GM12878 (cell line): Measurements from ENCODE around the gene MCEE. TPM values are rescaled to one million over a fixed set of nuclear protein-coding genes. Genes with fewer than 3 reads are reported as not detected.

Source experiments
- E2F8 ChIP-seq: fragments of 450-650 bp; IDR thresholded peaks from 2 replicates; pipeline ENCODE4 v1.6.1; 2018; ENCODE audit warnings: mild to moderate bottlenecking, low read depth, moderate library complexity; ENCODE audit not compliant: partially characterized antibody
- EED ChIP-seq: sonication (generic); IDR thresholded peaks from 2 replicates; pipeline ENCODE4 v1.6.1; 2016; ENCODE audit warnings: antibody characterized with exemption, low read depth
- GATAD2B ChIP-seq: fragments of 450-650 bp; conservative IDR thresholded peaks from 2 replicates; pipeline ENCODE4 v1.6.1; 2017; ENCODE audit warnings: low read depth, mild to moderate bottlenecking, moderate library complexity
- JUNB ChIP-seq: IDR thresholded peaks from 2 replicates; pipeline ENCODE4 v1.6.1; 2016; ENCODE audit warnings: antibody characterized with exemption, mild to moderate bottlenecking
- KLF5 ChIP-seq: fragments of 450-650 bp; IDR thresholded peaks from 2 replicates; pipeline ENCODE4 v1.6.1; 2014; ENCODE audit warnings: mild to moderate bottlenecking; ENCODE audit not compliant: partially characterized antibody
- MEF2A ChIP-seq: IDR thresholded peaks from 2 replicates; pipeline ENCODE4 v1.6.1; 2011; ENCODE audit warnings: low read depth, mild to moderate bottlenecking, low read length, moderate library complexity; ENCODE audit not compliant: insufficient read depth
- MYB ChIP-seq: fragments of 150-350 bp; IDR thresholded peaks from 2 replicates; pipeline ENCODE4 v1.6.1; 2014; ENCODE audit warnings: mild to moderate bottlenecking, low read depth, low read length, borderline replicate concordance
- RAD21 ChIP-seq: IDR thresholded peaks from 2 replicates; pipeline ENCODE4 v1.6.1; 2011; ENCODE audit warnings: mild to moderate bottlenecking, low read depth, low read length, moderate library complexity; ENCODE audit not compliant: insufficient read depth
- RCOR1 ChIP-seq: conservative IDR thresholded peaks from 2 replicates; pipeline ENCODE4 v1.6.1; 2012; ENCODE audit warnings: low read depth, low read length, improper control_type of control experiment
- RELA ChIP-seq: fragments of 450-650 bp; IDR thresholded peaks from 2 replicates; pipeline ENCODE4 v1.8.0; 2014; ENCODE audit warnings: borderline replicate concordance; ENCODE audit not compliant: partially characterized antibody
- RELB ChIP-seq: fragments of 450-650 bp; IDR thresholded peaks from 2 replicates; pipeline ENCODE4 v1.6.1; 2017; ENCODE audit warnings: low read depth, mild to moderate bottlenecking, moderate library complexity
- SUZ12 ChIP-seq: fragments of 200-600 bp; sonication (generic); IDR thresholded peaks from one replicate; pipeline ENCODE4 v1.6.1; 2018; ENCODE audit warnings: antibody characterized with exemption, mild to moderate bottlenecking; ENCODE audit not compliant: unreplicated experiment
- USF2 ChIP-seq: IDR thresholded peaks from 2 replicates; pipeline ENCODE4 v1.6.1; 2011; ENCODE audit warnings: low read depth, low read length, improper control_type of control experiment, borderline replicate concordance
- ZBTB4 ChIP-seq: fragments of 450-650 bp; formaldehyde crosslinking; IDR thresholded peaks from 2 replicates; pipeline ENCODE4 v1.4.0; 2022; ENCODE audit warnings: mild to moderate bottlenecking, moderate library complexity
- ZSCAN29 ChIP-seq: fragments of 450-650 bp; IDR thresholded peaks from 2 replicates; pipeline ENCODE4 v1.6.1; 2017; ENCODE audit warnings: mild to moderate bottlenecking, moderate library complexity
- polyA plus RNA-seq, 11 experiments: library from polyadenylated mRNA; depleted of rRNA in 4 of 11; unstranded in 6 of 11; stranded (reverse) in 5 of 11; fragments of >200 nt; fragmentation: Nextera tagmentation in 4 of 11; fragmentation: Illumina TruSeq in 1 of 11; extraction: Ambion mirVana in 4 of 11; extraction: Trizol in 1 of 11; gene quantifications; 1 replicate in 1 of 11; 2 replicates in 10 of 11; pipeline versions ENCODE4 v1.2.1 to v1.2.3, GENCODE V29; 2011 to 2016; ENCODE audit warnings: inconsistent platforms in 2 of 11, missing spikeins in 2 of 11, low read depth in 1 of 11
- total RNA-seq, 4 experiments: library from RNA; depleted of rRNA in 3 of 4; stranded (reverse); fragments of >200 nt in 3 of 4; fragmentation: Illumina TruSeq in 1 of 4; extraction: Trizol in 1 of 4; gene quantifications; 2 replicates each; pipeline versions ENCODE4 v1.2.1 to v1.2.3, GENCODE V29; 2013 to 2021
- TF ChIP-seq, protein P1 (sequence below): IDR thresholded peaks from 2 replicates; pipeline ENCODE4 v1.6.1; 2012; ENCODE audit warnings: low read length, inconsistent platforms
- TF ChIP-seq, protein P2 (sequence below): fragments of 450-650 bp; IDR thresholded peaks from 2 replicates; pipeline ENCODE4 v1.6.1; 2014; ENCODE audit warnings: mild to moderate bottlenecking

The MCEE gene
- total and polyA plus RNA-seq, 10 of the 15 experiments (the other 5 are each of a cell fraction or from before 2014, with no cell fraction given): 17.3 to 63.4 (median 20.9) TPM

GRCh38 chr2:71130152-71130904, at the start of gene MCEE, which contains the start of gene MPHOSPH10 (continued):
- TF ChIP-seq, protein P1, sequence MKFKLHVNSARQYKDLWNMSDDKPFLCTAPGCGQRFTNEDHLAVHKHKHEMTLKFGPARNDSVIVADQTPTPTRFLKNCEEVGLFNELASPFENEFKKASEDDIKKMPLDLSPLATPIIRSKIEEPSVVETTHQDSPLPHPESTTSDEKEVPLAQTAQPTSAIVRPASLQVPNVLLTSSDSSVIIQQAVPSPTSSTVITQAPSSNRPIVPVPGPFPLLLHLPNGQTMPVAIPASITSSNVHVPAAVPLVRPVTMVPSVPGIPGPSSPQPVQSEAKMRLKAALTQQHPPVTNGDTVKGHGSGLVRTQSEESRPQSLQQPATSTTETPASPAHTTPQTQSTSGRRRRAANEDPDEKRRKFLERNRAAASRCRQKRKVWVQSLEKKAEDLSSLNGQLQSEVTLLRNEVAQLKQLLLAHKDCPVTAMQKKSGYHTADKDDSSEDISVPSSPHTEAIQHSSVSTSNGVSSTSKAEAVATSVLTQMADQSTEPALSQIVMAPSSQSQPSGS: no peak
- no peak for TF ChIP-seq USF2
- TF ChIP-seq ZSCAN29: peak; percentile 75; the same call in 1 of the 2 replicates
- TF ChIP-seq GATAD2B: peak; percentile 56
- no peak for TF ChIP-seq RAD21
- TF ChIP-seq MEF2A: 0 out of 2 replicates have a peak, but pooled peaks have one; percentile 40
- peak; percentile 24; the same call in 1 of the 2 replicates for TF ChIP-seq MYB
- TF ChIP-seq KLF5: peak; percentile 92
- peak; percentile 86 for TF ChIP-seq E2F8
- peak; percentile 60 for TF ChIP-seq RELA
- TF ChIP-seq SUZ12: no peak
- no peak for TF ChIP-seq JUNB
- no peak for TF ChIP-seq ZBTB4 (CRISPR knock-in tag)
- TF ChIP-seq RELB: peak; percentile 92
- no peak for TF ChIP-seq EED
- no peak for TF ChIP-seq RCOR1
- TF ChIP-seq, protein P2, sequence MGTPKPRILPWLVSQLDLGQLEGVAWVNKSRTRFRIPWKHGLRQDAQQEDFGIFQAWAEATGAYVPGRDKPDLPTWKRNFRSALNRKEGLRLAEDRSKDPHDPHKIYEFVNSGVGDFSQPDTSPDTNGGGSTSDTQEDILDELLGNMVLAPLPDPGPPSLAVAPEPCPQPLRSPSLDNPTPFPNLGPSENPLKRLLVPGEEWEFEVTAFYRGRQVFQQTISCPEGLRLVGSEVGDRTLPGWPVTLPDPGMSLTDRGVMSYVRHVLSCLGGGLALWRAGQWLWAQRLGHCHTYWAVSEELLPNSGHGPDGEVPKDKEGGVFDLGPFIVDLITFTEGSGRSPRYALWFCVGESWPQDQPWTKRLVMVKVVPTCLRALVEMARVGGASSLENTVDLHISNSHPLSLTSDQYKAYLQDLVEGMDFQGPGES: peak; percentile 62; the same call in 1 of the 2 replicates
